ENCODE measurements around the gene LPAR1. TPM values are rescaled to one million over a fixed set of nuclear protein-coding genes. Genes with fewer than 3 reads are reported as not detected.

The LPAR1 gene
- total RNA-seq, 2 donors from 2014 or later = 20.2 to 48.2 TPM

- Histone ChIP-seq H3K4me3 (no peak overlapping the region), H3K4me1 (peaks cover 0 to 17% of the 10 kb centered on the region in 2 donors), H3K27me3 (no peaks in the 10 kb centered on the region), H3K9me3 (peaks cover 0 to 14% of the 10 kb centered on the region in 2 donors), H3K36me3 (no peaks in the 10 kb centered on the region), H3K27ac (no peak overlapping the region)
- no peak for DNase-seq (ENCODE audit: low spot score)
- TF ChIP-seq, protein P1, sequence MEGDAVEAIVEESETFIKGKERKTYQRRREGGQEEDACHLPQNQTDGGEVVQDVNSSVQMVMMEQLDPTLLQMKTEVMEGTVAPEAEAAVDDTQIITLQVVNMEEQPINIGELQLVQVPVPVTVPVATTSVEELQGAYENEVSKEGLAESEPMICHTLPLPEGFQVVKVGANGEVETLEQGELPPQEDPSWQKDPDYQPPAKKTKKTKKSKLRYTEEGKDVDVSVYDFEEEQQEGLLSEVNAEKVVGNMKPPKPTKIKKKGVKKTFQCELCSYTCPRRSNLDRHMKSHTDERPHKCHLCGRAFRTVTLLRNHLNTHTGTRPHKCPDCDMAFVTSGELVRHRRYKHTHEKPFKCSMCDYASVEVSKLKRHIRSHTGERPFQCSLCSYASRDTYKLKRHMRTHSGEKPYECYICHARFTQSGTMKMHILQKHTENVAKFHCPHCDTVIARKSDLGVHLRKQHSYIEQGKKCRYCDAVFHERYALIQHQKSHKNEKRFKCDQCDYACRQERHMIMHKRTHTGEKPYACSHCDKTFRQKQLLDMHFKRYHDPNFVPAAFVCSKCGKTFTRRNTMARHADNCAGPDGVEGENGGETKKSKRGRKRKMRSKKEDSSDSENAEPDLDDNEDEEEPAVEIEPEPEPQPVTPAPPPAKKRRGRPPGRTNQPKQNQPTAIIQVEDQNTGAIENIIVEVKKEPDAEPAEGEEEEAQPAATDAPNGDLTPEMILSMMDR (IDR thresholded peaks at IDR 0.05) = no peak
Observed at GRCh38 chr9:111041902-111042301, 3.6 kb upstream of the LPAR1 start.

DNA sequence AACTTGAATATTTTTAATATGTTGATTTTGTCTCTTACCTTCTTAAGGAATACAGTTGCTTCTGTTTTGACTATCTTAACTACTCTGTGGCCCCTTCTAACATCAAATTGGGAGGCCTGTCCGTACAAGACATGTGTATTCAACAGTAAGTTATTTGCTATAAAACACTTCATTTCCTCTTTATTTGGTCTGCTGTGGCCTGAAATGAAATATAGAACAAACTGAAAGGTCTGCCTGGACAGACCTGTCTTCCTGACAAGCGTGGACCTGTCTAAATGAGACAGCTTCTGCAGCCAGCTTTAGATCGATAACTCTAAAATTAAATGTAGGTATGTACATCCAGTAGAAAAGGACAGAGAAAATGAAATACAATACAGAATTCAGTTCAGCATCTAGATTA is 2.2 kb upstream of the LPAR1 start:
- Histone ChIP-seq H3K4me3 (no peak overlapping the region), H3K27ac (no peak overlapping the region), H3K27me3 (peaks cover 0 to 3% of the 10 kb centered on the region in 2 donors), H3K9me3 (peaks cover 0 to 11% of the 10 kb centered on the region in 2 donors), H3K4me1 (peaks cover 0 to 17% of the 10 kb centered on the region in 2 donors), H3K36me3 (no peaks in the 10 kb centered on the region)
- no peak for DNase-seq (ENCODE audit: low spot score)
- TF ChIP-seq, protein P1 (IDR thresholded peaks at IDR 0.05) = no peak

- TF ChIP-seq, protein P1 (IDR thresholded peaks at IDR 0.05) = no peak
- no peak for DNase-seq (ENCODE audit: low spot score)
- peak overlapping the region; percentile 49 to 64 for H3K4me3 ChIP-seq
- H3K27me3 ChIP-seq = peaks cover 0 to 3% of the 10 kb centered on the region in 2 donors
- peak overlapping the region; percentile 79 to 84 for H3K27ac ChIP-seq
- no peaks in the 10 kb centered on the region for H3K36me3 ChIP-seq
- peaks cover 0 to under 1% of the 10 kb centered on the region in 2 donors for H3K9me3 ChIP-seq
- H3K4me1 ChIP-seq = peaks cover 0 to 17% of the 10 kb centered on the region in 2 donors
Observed at GRCh38 chr9:111039231-111039906, 1.1 kb upstream of the LPAR1 start.

DNA sequence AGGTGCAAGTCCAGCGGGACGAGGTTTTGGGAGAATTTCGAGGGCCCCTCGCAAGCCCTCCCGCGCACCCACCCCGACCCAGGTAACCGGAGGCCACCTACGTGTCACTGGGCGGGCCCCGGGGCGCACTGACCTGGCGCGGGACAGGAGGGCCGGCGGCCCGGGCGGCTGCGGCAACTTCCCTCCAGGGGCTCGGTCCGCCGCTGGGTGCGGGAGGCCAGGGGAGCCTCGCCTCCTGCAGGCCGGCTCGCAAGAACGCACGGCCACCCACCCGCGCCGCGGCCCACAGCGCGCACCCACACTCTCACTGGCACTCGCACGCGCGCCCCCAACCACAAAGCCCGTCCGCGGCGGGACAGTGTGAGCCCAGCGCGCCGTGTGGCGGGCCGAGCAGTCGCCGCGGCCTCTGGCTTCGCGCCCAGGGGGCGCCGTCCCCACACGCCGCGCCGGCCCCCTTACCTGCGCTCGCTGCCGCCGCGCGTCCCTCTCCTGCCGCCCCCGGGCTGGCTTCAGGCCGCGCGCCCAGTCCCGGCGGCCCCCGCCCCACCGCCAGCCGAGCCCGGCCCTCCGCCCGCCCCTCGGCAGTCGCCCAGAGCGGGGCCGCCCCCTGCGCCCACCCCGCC is 451 bp downstream of the LPAR1 start:
- TF ChIP-seq, protein P1 (IDR thresholded peaks at IDR 0.05) = peak in 1 of 2 donors; percentile 18
- Histone ChIP-seq H3K4me3 (peak overlapping the region; percentile 49 to 64), H3K9me3 (no peaks in the 10 kb centered on the region), H3K27me3 (peaks cover 0 to 3% of the 10 kb centered on the region in 2 donors), H3K27ac (peak overlapping the region; percentile 84 to 85), H3K36me3 (no peaks in the 10 kb centered on the region), H3K4me1 (peaks cover 0 to 17% of the 10 kb centered on the region in 2 donors)
- DNase-seq (ENCODE audit: low spot score) = no peak

GRCh38 chr9:111037356-111037707 is 938 bp downstream of the LPAR1 start:
- peak; percentile 60 for DNase-seq (ENCODE audit: low spot score)
- no peaks in the 10 kb centered on the region for H3K9me3 ChIP-seq
- peaks cover 0 to 17% of the 10 kb centered on the region in 2 donors for H3K4me1 ChIP-seq
- H3K4me3 ChIP-seq = peak overlapping the region; percentile 49 to 64
- H3K27me3 ChIP-seq = peaks cover 0 to 3% of the 10 kb centered on the region in 2 donors
- TF ChIP-seq, protein P1 (IDR thresholded peaks at IDR 0.05) = no peak
- H3K36me3 ChIP-seq = no peaks in the 10 kb centered on the region
- peak overlapping the region; percentile 84 to 85 for H3K27ac ChIP-seq
